Vagina (tissue), 2 donors: ENCODE data around the gene PDK4. TPM values are rescaled to one million over a fixed set of nuclear protein-coding genes. Genes with fewer than 3 reads are reported as not detected.

Experiments used
- DNase-seq, 2 donors: peaks; one replicate each; pipeline ENCODE4 v3.0.0-alpha.2; 2017; ENCODE audit errors: extremely low spot score in 2 of 2
- H3K27ac ChIP-seq: fragments of 200-600 bp; sonication (generic); one replicate; pipeline ENCODE4 v1.5.1; 2019
- H3K27me3 ChIP-seq: fragments of 200-600 bp; sonication (generic); one replicate; pipeline ENCODE4 v1.5.1; 2019
- H3K36me3 ChIP-seq, 2 donors: fragments of 200-600 bp; sonication (generic); one replicate each; pipeline ENCODE4 v1.5.1; 2017 to 2019
- H3K4me1 ChIP-seq: fragments of 200-600 bp; sonication (generic); one replicate; pipeline ENCODE4 v1.5.1; 2019
- H3K4me3 ChIP-seq, 2 donors: fragments of 200-600 bp; sonication (generic); 1 replicate in 1 of 2; 2 replicates in 1 of 2; pipeline ENCODE4 v1.5.1; 2016 to 2019
- H3K9me3 ChIP-seq: fragments of 200-600 bp; sonication (generic); one replicate; pipeline ENCODE4 v1.5.1; 2019
- CTCF ChIP-seq, 3 experiments: fragments of 450-650 bp in 2 of 3; fragments of 200-600 bp in 1 of 3; sonication (generic) in 1 of 3; IDR thresholded peaks; one replicate each; pipeline ENCODE4 v1.5.1; 2017 to 2019; ENCODE audit warnings: antibody characterized with exemption in 3 of 3, mild to moderate bottlenecking in 2 of 3, moderate library complexity in 2 of 3
- POLR2A ChIP-seq, 2 donors: fragments of 450-650 bp; IDR thresholded peaks; one replicate each; pipeline ENCODE4 v1.6.1; 2017; ENCODE audit warnings: antibody characterized with exemption in 2 of 2, mild to moderate bottlenecking in 2 of 2, moderate library complexity in 2 of 2
- POLR2AphosphoS5 ChIP-seq, 2 donors: sonication (generic); formaldehyde crosslinking; IDR thresholded peaks; one replicate each; pipeline ENCODE4 v1.9.0; 2017; ENCODE audit warnings: antibody characterized with exemption in 2 of 2, mild to moderate bottlenecking in 2 of 2, low read depth in 1 of 2; ENCODE audit not compliant: insufficient read depth in 1 of 2
- intact Hi-C: fragments of 100-400 bp; cut with DNase I; formaldehyde crosslinking; loops from one replicate; pipeline ENCODE4 v1.15.1; 2023
- total RNA-seq: library from RNA; depleted of rRNA; stranded (reverse); fragments of >200 nt; gene quantifications from one replicate; pipeline ENCODE4 v1.2.3, GENCODE V29; 2016

PDK4 gene
- total RNA-seq, 1 donor from 2014 or later = 399 TPM

- DNase-seq = no peak
- H3K4me3 ChIP-seq = no peak overlapping the region
- intact Hi-C loops = no loop called here
- no peak for TF ChIP-seq CTCF (IDR thresholded peaks at IDR 0.05)
- no peak for TF ChIP-seq POLR2AphosphoS5 (IDR thresholded peaks at IDR 0.05; ENCODE audit: insufficient read depth in 1 of 2, low read depth in 1 of 2)
- no peak for TF ChIP-seq POLR2A (IDR thresholded peaks at IDR 0.05)
- H3K27me3 ChIP-seq = no peaks in the 10 kb centered on the region
- H3K27ac ChIP-seq = no peak overlapping the region
- H3K36me3 ChIP-seq = peaks cover 4 to 61% of the 10 kb centered on the region in 2 donors
- H3K4me1 ChIP-seq = peaks cover 22% of the 10 kb centered on the region
- no peaks in the 10 kb centered on the region for H3K9me3 ChIP-seq
These were observed 10.9 kb downstream of the PDK4 start for GRCh38 chr7:95585426-95585789.

- Histone ChIP-seq H3K4me1 (peaks cover 17% of the 10 kb centered on the region), H3K4me3 (no peak overlapping the region), H3K27me3 (no peaks in the 10 kb centered on the region), H3K27ac (no peak overlapping the region), H3K36me3 (peaks cover 4 to 60% of the 10 kb centered on the region in 2 donors), H3K9me3 (no peaks in the 10 kb centered on the region)
- no peak for TF ChIP-seq POLR2A (IDR thresholded peaks at IDR 0.05)
- TF ChIP-seq POLR2AphosphoS5 (IDR thresholded peaks at IDR 0.05; ENCODE audit: insufficient read depth in 1 of 2, low read depth in 1 of 2) = no peak
- TF ChIP-seq CTCF (IDR thresholded peaks at IDR 0.05) = no peak
- DNase-seq = no peak
- intact Hi-C loops = no loop called here
These were observed 11.4 kb downstream of the PDK4 start for GRCh38 chr7:95584769-95585425.

GRCh38 chr7:95583834-95584621 is 12.3 kb downstream of the PDK4 start:
- TF ChIP-seq CTCF (IDR thresholded peaks at IDR 0.05) (no peak), POLR2A (IDR thresholded peaks at IDR 0.05) (no peak), POLR2AphosphoS5 (IDR thresholded peaks at IDR 0.05; ENCODE audit: insufficient read depth in 1 of 2, low read depth in 1 of 2) (no peak)
- no peak for DNase-seq
- no peaks in the 10 kb centered on the region for H3K9me3 ChIP-seq
- intact Hi-C loops = no loop called here
- H3K4me3 ChIP-seq = no peak overlapping the region
- peaks cover 4 to 51% of the 10 kb centered on the region in 2 donors for H3K36me3 ChIP-seq
- peaks cover 8% of the 10 kb centered on the region for H3K4me1 ChIP-seq
- no peaks in the 10 kb centered on the region for H3K27me3 ChIP-seq
- H3K27ac ChIP-seq = no peak overlapping the region

GRCh38 chr7:95582578-95583293 is 13.6 kb downstream of the PDK4 start:
- Histone ChIP-seq H3K27me3 (no peaks in the 10 kb centered on the region), H3K27ac (no peak overlapping the region), H3K9me3 (no peaks in the 10 kb centered on the region), H3K36me3 (peaks cover 4 to 38% of the 10 kb centered on the region in 2 donors), H3K4me1 (no peaks in the 10 kb centered on the region), H3K4me3 (no peak overlapping the region)
- intact Hi-C loops = no loop called here
- DNase-seq = no peak
- no peak for TF ChIP-seq CTCF (IDR thresholded peaks at IDR 0.05)
